Subcutaneous adipose tissue (tissue), 4 donors: ENCODE measurements around the gene ARFIP1. TPM values are rescaled to one million over a fixed set of nuclear protein-coding genes. Genes with fewer than 3 reads are reported as not detected.

Source experiments
- CTCF ChIP-seq: fragments of 450-650 bp; IDR thresholded peaks from one replicate; pipeline ENCODE4 v1.5.1; 2016; ENCODE audit warnings: low read depth, mild to moderate bottlenecking, control low read depth, antibody characterized with exemption, moderate library complexity
- total RNA-seq, 4 donors: library from RNA; depleted of rRNA; stranded (reverse); fragments of >200 nt; gene quantifications; one replicate each; pipeline ENCODE4 v1.1.0, GENCODE V29; 2016

Gene ARFIP1
- total RNA-seq, 4 donors from 2014 or later = 17.7 to 31.8 (median 27.3) TPM

DNA sequence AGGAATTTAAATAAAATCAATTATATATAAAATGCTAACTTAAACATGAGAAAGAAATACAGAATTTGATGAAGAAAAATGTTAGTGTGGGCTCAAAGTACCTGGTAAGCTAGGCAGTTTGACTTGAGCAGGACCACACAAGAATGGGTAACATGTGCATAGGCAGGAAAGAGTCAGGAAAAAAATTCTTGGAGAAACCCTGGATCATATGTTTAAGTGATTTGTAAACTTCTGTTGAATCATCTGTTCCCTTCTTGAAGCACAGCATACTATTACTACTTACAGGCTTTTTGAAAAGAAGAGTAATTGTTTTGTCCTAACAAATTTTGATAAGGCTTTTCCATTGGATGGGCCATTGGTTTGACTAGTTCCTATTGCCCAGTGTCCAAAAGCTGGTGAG is 118.9 kb downstream of the ARFIP1 start:
- no peak for TF ChIP-seq CTCF

DNA sequence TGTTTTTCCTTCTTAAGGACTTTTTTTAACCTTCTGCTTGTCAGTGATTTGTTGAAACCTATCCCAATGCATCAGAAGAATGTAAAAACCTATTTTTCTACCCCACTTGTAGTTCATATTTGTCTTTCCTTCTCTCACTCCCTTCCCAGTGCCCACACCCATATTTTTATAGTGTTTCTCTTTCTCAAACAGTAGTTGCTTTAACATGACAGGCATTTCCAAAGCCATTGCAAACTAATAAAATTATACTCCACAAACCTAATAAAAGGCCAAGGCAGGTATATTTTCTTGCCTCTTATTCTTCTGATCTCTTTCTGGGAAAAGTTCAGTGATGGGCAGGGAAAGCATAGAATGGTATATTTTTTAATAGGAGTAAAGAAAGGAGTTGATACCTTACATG is 120.6 kb downstream of the ARFIP1 start:
- TF ChIP-seq CTCF = no peak

GRCh38 chr4:152901205-152901604 is 121.5 kb downstream of the ARFIP1 start:
- no peak for TF ChIP-seq CTCF

GRCh38 chr4:152903658-152904057 is 123.9 kb downstream of the ARFIP1 start:
- TF ChIP-seq CTCF = no peak

DNA sequence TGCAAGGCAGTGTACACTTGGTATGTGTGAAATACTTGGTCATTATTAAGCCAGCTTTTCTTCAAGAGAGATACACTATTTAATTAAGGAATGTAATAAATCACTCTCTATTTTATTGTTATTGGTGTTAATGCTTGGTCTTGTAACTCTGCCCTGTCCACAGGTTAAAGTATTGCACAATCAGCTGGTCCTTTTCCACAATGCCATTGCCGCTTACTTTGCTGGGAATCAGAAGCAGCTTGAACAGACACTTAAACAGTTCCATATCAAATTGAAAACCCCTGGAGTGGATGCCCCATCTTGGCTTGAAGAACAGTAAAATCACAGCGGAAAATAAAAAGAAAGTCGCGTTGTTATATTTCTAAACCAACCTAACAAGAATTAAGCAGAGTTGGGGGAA is 130.1 kb downstream of the ARFIP1 start:
- TF ChIP-seq CTCF = no peak

DNA sequence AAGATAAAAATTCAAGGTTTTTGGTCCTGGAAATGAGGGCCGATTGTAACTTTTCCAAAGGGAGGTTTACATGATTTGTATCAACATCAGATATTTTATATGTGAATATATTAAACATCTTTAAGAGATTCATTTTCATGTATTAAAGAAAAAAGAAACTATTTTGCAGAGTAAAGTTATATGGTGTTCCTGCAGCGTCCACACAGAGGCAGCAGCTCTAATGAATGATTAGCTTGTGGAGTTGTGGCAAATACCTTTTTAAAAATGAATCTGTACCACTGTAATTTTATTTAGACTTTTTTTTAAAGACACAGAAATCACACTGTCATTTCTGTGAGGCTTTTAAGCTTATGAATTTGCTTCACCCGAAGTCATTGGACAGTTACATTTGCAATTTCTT is 130.8 kb downstream of the ARFIP1 start:
- no peak for TF ChIP-seq CTCF

GRCh38 chr4:152917543-152918395 is 138.0 kb downstream of the ARFIP1 start:
- no peak for TF ChIP-seq CTCF
